ENCODE data around the gene SLC7A14. TPM values are rescaled to one million over a fixed set of nuclear protein-coding genes. Genes with fewer than 3 reads are reported as not detected.
"Not testable (repeated sequence)": the region's sequence is repeated elsewhere in the genome, so short reads cannot be mapped to it uniquely, and the experiment has no call there.

Gene SLC7A14
- total RNA-seq, 1 experiment from 2014 or later, result not detected

DNA sequence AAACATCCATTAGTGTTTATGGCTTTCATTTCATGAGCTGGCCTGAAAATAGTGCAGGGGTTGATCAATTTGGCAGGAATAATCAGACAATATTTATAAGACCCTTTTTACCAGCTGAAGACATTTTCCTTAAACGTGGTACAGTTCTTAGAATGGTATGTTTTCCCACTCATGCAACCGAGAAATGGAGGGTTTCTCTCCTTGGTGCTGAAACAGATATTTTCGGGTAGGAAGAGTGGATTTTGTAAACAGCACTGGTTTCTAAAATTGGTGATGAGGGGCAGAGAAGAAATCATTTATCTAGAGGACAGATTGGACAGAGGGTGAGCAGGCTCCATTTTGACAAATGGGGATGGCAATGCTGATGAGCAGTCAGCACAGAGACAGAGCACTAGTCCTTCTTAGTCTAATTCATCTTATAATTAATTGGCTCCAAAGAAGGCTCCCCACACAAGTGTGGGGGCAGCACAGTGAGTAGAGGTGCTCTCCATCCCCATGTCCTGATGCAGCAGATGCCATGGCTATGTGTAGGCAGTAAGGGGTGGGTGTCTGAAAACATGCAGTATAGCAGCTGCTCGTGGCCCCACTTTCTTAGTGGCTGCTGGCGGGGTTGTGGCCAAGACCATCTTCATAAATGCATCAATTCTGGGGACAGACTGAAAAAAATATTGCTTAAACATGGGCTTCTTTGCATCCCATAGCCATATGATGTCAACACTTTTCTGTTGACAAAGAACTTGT, 18.1 kb upstream of the SLC7A14 start:
- Histone ChIP-seq H3K36me3 (no peaks in the 10 kb centered on the region), H3K9me3 (no peaks in the 10 kb centered on the region), H3K27me3 (no peaks in the 10 kb centered on the region), H3K4me3 (no peak overlapping the region)
- DNase-seq, result no peak

DNA sequence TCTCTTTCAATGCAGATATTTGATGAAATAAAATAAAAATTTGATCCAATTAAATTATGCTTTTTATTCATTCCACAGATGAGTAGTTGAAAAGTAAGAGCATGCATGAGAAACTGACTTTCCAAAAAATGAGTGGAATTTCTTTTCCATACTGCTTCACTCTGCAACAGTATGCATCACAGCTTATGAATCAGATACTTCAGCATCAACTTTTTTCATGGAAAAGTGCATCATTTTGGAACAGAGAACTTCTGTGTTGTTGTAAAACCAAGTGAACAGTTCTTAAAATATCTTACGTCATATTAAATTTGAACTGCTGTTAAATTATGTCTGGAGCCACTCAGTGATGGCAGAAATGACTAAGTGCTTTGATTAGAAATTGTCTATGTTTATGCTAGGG, 16.7 kb upstream of the SLC7A14 start:
- Histone ChIP-seq H3K27me3 (no peaks in the 10 kb centered on the region), H3K4me3 (no peak overlapping the region), H3K36me3 (no peaks in the 10 kb centered on the region), H3K9me3 (no peaks in the 10 kb centered on the region)
- DNase-seq, result no peak

DNA sequence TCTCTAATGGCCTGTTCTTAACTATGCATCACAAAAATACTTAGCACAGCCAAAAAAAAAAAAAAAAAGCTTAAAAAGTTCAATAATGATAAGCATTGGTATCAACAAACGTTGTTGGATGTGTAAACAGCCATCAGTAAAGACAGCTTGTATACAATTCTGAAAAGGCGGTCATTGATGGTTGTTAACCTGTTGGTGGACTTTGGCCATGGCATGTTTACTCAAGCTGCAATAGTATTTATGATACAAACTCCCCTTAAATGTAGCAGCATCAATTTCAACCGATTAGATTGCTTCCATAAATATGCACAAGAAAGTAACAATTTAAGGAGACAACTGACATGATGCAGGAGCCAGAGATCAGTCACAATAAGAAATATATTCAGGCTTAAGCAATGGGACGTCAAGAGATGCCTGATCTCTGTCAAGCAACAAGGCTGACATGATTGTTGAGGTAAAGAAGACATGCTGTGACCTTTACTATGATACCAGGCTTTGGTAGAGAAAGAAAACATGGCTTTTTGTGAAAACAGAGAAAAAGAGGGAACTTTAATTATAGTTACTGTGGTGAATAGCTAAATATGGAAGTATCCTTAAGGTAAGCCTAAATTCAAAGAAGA, 14.2 kb upstream of the SLC7A14 start:
- no peaks in the 10 kb centered on the region for H3K9me3 ChIP-seq
- H3K36me3 ChIP-seq, result no peaks in the 10 kb centered on the region
- DNase-seq, result no peak
- H3K27me3 ChIP-seq, result no peaks in the 10 kb centered on the region
- H3K4me3 ChIP-seq, result no peak overlapping the region

DNA sequence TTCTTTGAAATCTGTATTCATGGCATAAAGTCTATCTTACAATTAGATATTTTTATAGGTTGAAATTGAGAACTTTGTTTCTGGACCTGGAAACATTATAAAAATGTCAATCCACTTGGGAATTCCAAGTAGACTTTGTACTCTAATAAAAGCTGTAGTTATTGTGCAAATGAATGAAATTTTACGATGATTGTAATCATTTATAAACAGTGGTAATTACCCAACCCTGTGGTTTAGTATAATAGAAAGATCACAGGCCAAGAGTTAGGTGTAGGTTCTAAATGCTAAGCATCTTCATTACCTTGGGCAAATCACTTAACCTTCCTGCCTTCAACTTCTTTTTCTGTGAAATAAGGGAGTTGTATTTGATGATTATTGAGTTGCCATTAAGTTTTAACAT, 13.2 kb upstream of the SLC7A14 start:
- H3K4me3 ChIP-seq, result no peak overlapping the region
- no peaks in the 10 kb centered on the region for H3K9me3 ChIP-seq
- DNase-seq, result no peak
- no peaks in the 10 kb centered on the region for H3K27me3 ChIP-seq
- no peaks in the 10 kb centered on the region for H3K36me3 ChIP-seq

DNA sequence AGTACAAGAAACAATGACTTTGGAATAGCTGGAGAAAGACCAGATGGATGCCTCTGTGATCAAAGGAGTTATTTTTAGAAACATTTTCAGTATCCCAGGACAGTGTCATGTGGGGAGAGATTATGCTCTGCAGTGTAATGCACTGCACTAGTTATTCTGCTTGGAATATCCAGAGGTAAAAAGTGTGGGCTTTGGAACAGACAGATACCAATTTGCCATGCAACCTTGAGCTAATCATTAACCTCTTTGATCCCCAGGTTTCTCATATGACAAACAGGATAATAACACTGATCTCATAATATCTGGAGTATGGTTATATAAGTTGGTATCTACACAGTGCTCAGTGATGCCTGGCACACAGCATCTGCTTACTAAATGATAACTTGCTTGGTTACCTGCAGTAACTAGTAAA, 12.2 kb upstream of the SLC7A14 start:
- no peaks in the 10 kb centered on the region; the same call in 1 of the 2 replicates for H3K27me3 ChIP-seq
- no peaks in the 10 kb centered on the region for H3K36me3 ChIP-seq
- H3K9me3 ChIP-seq, result no peaks in the 10 kb centered on the region
- no peak for DNase-seq
- no peak overlapping the region for H3K4me3 ChIP-seq

DNA sequence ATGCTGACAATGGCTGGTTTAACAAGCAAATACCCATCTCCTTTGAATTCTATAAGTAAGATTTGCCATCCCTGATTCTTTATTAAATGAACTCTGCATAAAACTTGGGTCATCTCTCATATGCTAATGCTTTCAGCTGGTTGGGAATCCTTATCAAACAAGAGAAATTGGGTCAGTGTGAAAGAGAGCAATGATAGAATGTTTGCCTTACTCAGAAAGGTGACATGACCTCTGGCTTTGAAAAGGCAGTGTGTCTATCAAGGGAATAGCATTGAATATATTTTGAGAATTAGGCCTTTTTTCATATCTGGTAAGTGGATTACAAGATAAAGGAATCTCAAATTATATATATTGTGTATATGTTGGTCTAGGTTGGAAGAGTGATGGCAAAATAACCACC, 8.7 kb upstream of the SLC7A14 start:
- Histone ChIP-seq H3K36me3 (no peaks in the 10 kb centered on the region), H3K27me3 (no peaks in the 10 kb centered on the region; the same call in 1 of the 2 replicates), H3K9me3 (no peaks in the 10 kb centered on the region), H3K4me3 (no peak overlapping the region)
- no peak for DNase-seq

DNA sequence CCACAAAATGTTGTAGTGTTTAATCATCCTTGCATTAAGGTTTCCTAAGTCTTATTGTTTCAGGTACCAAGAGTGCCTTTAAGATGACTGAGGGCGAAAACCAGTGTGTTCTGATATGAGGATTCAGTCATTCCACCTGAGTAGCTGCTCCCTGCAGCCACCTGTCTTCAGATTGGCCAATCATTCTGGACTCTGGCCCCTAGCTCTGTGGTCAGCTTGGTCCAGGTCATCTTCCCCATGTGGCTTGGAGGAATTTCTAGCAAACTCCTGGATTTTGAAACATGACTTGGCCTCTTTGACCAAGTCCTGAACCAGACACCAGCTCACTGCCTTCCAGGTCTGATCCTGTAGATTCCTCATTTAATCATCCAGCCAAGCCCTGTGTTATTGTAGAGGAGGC, 7.8 kb upstream of the SLC7A14 start:
- H3K36me3 ChIP-seq, result no peaks in the 10 kb centered on the region
- DNase-seq, result no peak

DNA sequence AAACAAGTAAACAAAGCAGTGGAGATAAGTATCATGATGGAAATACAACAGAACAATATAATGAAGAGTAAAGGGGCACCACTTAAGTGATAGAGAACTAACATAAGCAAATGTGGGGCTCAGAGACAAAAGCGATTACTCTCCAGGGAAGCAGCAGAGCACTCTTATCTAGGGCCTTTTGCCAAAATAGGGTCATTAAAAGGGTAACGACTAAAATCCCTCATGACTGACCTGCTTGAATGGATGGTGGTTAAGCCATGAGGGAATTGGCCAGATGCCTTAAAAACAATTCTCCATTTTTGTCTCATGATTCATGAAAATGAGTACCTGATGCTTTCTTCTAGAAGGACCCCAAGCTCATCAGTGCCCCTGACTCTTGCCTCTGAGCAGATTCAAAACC, 3.2 kb upstream of the SLC7A14 start:
- Histone ChIP-seq H3K27me3 (peaks cover 34% of the 10 kb centered on the region), H3K4me3 (no peak overlapping the region), H3K9me3 (no peaks in the 10 kb centered on the region), H3K36me3 (no peaks in the 10 kb centered on the region)
- DNase-seq, result no peak

More for the DNA sequence above, 7.8 kb upstream of the SLC7A14 start:
- Histone ChIP-seq H3K27me3 (peaks cover 6% of the 10 kb centered on the region; the same call in 1 of the 2 replicates), H3K4me3 (no peak overlapping the region), H3K9me3 (no peaks in the 10 kb centered on the region)

DNA sequence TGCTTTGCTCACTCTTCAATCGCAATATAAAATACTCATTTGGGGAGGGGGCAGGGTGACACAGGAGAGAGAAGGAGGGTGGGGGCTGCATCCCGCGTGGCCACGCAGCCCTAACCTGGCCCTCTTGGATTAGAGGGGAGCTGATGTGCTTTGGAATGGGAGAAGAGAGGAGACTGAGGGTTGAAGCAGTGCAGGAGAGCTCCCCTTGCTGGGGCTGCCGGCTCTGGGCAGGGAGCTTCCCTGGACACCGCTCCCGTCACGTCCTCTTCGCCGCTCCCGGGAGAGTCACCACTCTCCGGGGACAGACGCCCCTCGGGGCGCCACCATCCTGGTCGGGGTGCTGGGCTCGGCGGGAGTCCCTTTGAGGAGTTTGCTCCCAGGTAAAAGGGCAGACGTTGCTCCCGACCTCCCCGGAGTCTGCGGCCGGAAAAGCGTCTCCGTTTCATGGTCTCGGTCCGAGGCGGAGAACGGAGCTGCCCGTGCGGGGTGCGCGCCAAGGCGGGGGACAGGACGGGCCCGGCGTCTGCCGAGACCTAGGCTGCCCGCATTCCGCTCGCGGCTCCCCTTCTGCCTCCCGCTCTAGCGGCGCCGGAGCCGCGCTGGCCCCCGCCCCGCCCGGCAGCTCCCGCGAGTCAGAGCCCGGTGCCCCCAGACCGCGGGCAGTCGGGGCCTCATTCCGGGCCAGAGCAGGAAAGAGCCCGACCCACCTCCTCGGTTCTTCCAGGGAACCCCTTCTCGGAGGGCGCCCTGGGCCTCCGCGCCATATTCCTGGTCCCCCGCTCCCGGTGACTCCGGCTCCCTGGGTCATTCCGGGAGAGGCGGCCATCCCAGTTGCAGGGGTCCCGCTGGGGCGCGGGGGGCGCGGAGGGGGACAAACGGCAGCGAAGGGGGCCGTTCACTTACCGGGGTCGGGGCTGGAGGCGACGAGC, 603 bp downstream of the SLC7A14 start:
- H3K4me3 ChIP-seq, result peak overlapping the region; percentile 13; the same call in 1 of the 2 replicates
- DNase-seq, result peak; percentile 37
- H3K27me3 ChIP-seq, result peaks cover 34% of the 10 kb centered on the region
- H3K9me3 ChIP-seq, result no peaks in the 10 kb centered on the region
- no peaks in the 10 kb centered on the region for H3K36me3 ChIP-seq

DNA sequence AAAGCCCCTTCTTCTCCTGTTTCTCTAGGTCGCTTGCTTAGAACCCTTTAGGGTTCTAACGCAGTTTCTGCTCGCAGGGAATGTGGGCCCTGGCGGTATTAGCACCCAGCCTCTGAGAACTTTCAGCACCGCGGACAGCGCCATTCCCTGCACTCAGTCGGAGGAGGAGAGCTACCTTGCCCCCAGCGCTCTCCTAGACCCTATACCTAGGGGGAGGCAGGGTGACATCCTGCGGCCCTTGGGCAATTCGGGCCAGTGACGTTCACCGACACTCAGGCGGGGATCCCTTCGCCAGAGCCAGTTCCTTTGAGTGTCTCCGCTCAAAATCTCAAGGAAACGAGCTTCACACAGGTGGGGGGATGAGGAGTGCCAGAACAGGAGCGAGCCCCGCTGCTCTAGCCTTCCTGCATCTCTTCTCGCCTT, 1.3 kb downstream of the SLC7A14 start:
- H3K4me3 ChIP-seq, result no peak overlapping the region
- peak; percentile 50 for DNase-seq
- no peaks in the 10 kb centered on the region for H3K36me3 ChIP-seq
- H3K9me3 ChIP-seq, result no peaks in the 10 kb centered on the region
- peaks cover 34% of the 10 kb centered on the region for H3K27me3 ChIP-seq

DNA sequence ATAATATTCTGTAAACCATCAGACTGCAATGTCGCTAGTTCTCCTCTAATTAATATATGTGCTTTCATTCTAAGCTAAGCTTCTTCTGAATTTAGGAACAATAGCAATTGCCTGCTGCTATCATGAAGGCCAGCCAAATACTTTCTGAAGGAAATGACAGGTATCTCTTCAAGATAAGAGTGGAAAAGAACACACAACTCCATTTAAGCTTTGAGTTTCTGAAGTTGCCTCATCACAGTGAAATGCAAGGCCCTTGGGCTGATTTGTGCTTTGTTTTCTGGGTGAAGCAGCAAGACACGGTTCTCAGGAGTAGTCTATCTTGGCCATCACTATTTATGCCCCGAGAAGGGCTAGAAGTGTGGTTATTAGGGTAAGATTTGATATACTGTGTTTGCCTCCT, 6.2 kb downstream of the SLC7A14 start:
- H3K36me3 ChIP-seq, result no peaks in the 10 kb centered on the region
- H3K4me3 ChIP-seq, result no peak overlapping the region
- DNase-seq, result no peak
- peaks cover under 1% of the 10 kb centered on the region; the same call in 1 of the 2 replicates for H3K27me3 ChIP-seq
- H3K9me3 ChIP-seq, result no peaks in the 10 kb centered on the region

DNA sequence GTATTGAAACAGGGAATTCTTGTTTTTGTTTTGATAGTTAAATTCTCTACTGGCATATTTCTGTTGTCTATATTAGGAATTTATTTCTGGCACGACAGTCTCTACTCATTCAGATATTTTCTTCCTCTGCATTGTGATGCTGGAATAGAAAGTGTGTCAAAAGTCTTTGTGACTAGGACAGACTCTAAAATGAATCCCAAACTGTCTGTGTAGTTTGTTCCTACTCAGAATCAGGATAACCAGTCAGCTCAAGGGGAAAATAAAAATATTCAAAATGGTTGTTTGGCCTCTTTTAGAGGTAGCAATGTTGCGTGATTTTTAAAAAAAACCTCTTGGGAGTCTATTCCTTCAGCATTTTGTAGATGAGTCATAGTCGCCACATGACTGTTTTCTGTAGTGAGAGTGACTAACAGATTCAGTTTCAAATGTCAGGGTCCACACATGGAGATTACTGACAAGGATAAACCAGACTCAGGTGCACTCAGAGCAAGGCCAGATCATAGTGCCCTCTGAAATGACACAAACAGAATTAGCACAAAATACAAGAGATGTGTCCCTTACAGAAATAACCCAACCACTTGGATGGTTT, 13.1 kb downstream of the SLC7A14 start:
- Histone ChIP-seq H3K36me3 (no peaks in the 10 kb centered on the region), H3K27me3 (no peaks in the 10 kb centered on the region), H3K9me3 (peaks cover 2% of the 10 kb centered on the region; the same call in 1 of the 2 replicates), H3K4me3 (no peak overlapping the region)
- no peak for DNase-seq

DNA sequence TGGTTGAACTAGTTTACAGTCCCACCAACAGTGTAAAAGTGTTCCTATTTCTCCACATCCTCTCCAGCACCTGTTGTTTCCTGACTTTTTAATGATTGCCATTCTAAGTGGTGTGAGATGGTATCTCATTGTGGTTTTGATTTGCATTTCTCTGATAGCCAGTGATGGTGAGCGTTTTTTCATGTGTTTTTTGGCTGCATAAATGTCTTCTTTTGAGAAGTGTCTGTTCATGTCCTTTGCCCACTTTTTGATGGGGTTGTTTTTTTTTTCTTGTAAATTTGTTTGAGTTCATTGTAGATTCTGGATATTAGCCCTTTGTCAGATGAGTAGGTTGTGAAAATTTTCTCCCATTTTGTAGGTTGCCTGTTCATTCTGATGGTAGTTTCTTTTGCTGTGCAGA, 18.3 kb downstream of the SLC7A14 start:
- H3K27me3 ChIP-seq, H3K36me3 ChIP-seq, DNase-seq: not testable (repeated sequence)

DNA sequence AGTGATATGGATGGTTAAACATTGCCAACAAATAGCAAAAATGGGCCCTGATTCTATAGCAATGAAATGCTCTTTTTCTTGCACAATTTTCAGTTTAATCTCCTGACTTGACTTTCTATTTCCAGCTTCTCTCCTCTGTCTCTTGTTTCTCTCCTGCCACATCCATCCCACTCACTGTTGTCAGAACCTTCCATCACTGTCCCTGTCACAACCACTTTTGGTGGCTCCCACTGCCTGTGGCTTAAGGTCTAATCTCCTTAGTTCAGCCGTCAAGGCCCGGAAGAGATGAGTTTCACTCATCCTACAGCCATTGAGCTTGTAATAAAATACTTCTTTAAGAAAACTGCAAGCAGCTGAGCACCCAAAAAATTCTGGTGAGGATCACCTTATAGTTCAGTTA, 19.5 kb downstream of the SLC7A14 start:
- no peak overlapping the region for H3K4me3 ChIP-seq
- no peaks in the 10 kb centered on the region for H3K36me3 ChIP-seq
- H3K9me3 ChIP-seq, result peaks cover 2% of the 10 kb centered on the region; the same call in 1 of the 2 replicates
- no peaks in the 10 kb centered on the region for H3K27me3 ChIP-seq
- DNase-seq, result no peak

More for the DNA sequence above, 18.3 kb downstream of the SLC7A14 start:
- not testable (repeated sequence) for H3K4me3 ChIP-seq, H3K9me3 ChIP-seq

DNA sequence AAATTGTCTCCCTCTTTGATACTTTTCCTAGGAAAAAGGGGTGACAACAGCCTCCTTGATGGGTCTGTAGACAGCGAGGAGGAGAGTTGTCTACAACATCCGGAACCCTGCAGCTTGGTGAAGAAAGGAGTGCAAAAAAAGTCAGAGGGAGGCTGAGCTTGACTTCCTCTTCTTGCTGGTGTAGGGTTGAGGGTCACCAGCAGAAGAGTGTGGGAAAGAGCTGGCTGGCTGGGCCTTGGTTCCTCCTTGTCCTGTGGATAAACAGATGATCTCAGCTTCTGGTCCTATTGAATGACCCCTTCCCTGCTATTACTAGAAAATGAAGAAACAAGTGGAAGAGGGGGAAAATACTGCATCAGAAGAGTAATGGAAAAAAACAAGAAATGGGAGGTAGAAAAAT, 20.4 kb downstream of the SLC7A14 start:
- no peaks in the 10 kb centered on the region for H3K36me3 ChIP-seq

DNA sequence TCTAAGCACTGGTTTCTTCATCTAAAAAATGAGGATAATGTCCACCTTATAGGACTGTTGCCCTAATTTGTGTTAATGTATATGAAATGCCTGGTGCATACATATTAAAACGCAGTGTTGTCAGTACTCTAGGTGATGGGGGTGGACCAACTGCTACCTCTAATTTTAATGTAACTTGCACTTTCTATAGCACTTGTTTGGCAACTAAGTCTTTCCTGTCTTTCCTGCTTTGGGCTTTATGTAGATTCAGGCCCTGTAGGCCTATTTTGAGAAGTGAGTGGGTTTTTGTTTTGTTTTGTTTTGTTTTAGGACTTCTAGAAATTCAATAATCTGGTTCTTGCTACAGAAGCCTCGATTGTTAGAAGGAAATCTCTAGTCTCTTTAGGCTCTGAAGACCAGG, 21.2 kb downstream of the SLC7A14 start:
- peaks cover 2% of the 10 kb centered on the region; the same call in 1 of the 2 replicates for H3K9me3 ChIP-seq
- H3K4me3 ChIP-seq, result no peak overlapping the region
- no peak for DNase-seq
- H3K27me3 ChIP-seq, result no peaks in the 10 kb centered on the region
- H3K36me3 ChIP-seq, result no peaks in the 10 kb centered on the region

More for the DNA sequence above, 20.4 kb downstream of the SLC7A14 start:
- peaks cover 2% of the 10 kb centered on the region; the same call in 1 of the 2 replicates for H3K9me3 ChIP-seq
- H3K27me3 ChIP-seq, result no peaks in the 10 kb centered on the region
- no peak for DNase-seq
- no peak overlapping the region for H3K4me3 ChIP-seq

Measured in MG63 (cell line).